GM21619 (cell line): ENCODE data around the gene APLF.
"Not testable (repeated sequence)": the region's sequence is repeated elsewhere in the genome, so short reads cannot be mapped to it uniquely, and the experiment has no call there.

Source experiments
- ATAC-seq: cut with Tn5 transposase; IDR thresholded peaks from one replicate; pipeline ENCODE4 v1.9.1; 2021; ENCODE audit not compliant: unreplicated experiment

APLF gene

GRCh38 chr2:68527343-68528081 is 60.1 kb downstream of the APLF start:
- ATAC-seq = not testable (repeated sequence)

GRCh38 chr2:68529156-68529555 is 61.8 kb downstream of the APLF start:
- not testable (repeated sequence) for ATAC-seq

- ATAC-seq = not testable (repeated sequence)
Measured at GRCh38 chr2:68529651-68530050, 62.3 kb downstream of the APLF start.

GRCh38 chr2:68536000-68536399 is 68.6 kb downstream of the APLF start:
- ATAC-seq = no peak

GRCh38 chr2:68537011-68537410 is 69.6 kb downstream of the APLF start:
- ATAC-seq = no peak

GRCh38 chr2:68537809-68538208 is 70.4 kb downstream of the APLF start:
- no peak for ATAC-seq

- ATAC-seq = no peak
Measured at GRCh38 chr2:68544811-68545210, 77.4 kb downstream of the APLF start.

GRCh38 chr2:68548396-68548795 is 81.0 kb downstream of the APLF start:
- no peak for ATAC-seq

- ATAC-seq = no peak
Measured at GRCh38 chr2:68553098-68553497, 85.7 kb downstream of the APLF start.

GRCh38 chr2:68555425-68556206 is 88.2 kb downstream of the APLF start:
- ATAC-seq = not testable (repeated sequence)

- ATAC-seq = no peak
Measured at GRCh38 chr2:68556381-68556780, 89.0 kb downstream of the APLF start.

GRCh38 chr2:68558576-68558975 is 91.2 kb downstream of the APLF start:
- ATAC-seq = no peak

GRCh38 chr2:68559692-68560091 is 92.3 kb downstream of the APLF start:
- no peak for ATAC-seq

- ATAC-seq = no peak
Measured at GRCh38 chr2:68560545-68560944, 93.2 kb downstream of the APLF start.

- ATAC-seq = no peak
Measured at GRCh38 chr2:68561372-68561771, 94.0 kb downstream of the APLF start.

GRCh38 chr2:68562934-68563333 is 95.5 kb downstream of the APLF start:
- ATAC-seq = no peak

- ATAC-seq = no peak
Measured at GRCh38 chr2:68564426-68564825, 97.0 kb downstream of the APLF start.

GRCh38 chr2:68565273-68565672 is 97.9 kb downstream of the APLF start:
- ATAC-seq = no peak

GRCh38 chr2:68565858-68566257 is 98.5 kb downstream of the APLF start:
- no peak for ATAC-seq

- ATAC-seq = no peak
Measured at GRCh38 chr2:68566362-68566761, 99.0 kb downstream of the APLF start.

- no peak for ATAC-seq
Measured at GRCh38 chr2:68568116-68568515, 100.7 kb downstream of the APLF start.

- no peak for ATAC-seq
Measured at GRCh38 chr2:68569604-68570003, 102.2 kb downstream of the APLF start.
